ENCODE measurements around the gene TMEM184A. TPM values are rescaled to one million over a fixed set of nuclear protein-coding genes. Genes with fewer than 3 reads are reported as not detected.

TMEM184A gene
- total RNA-seq (2021; fragmentation: NEBNext Ultra II Directional; extraction: Animal tissue kit (Norgen Biotek cat#: 25700)) (1.5 and 1.8 TPM in 2 replicates), polyA plus RNA-seq (2011; rRNA removed) (2.1 and 3.0 TPM in 2 replicates), polyA minus RNA-seq (2011; rRNA and poly(A)+ RNA removed) (1.5 and 2.9 TPM in 2 replicates)
- polyA plus RNA-seq (2011; cell fraction: cytosol; rRNA removed), result 2.0 TPM
- polyA plus RNA-seq (2011; cell fraction: nucleus; rRNA removed), result 11.1 TPM
- 1.0 to 1.7 TPM (median 1.3 TPM) in 4 replicates for polyA plus RNA-seq (2012, experiment 1 of 2)
- polyA plus RNA-seq (2012, experiment 2 of 2), result 0.89 TPM
- polyA plus RNA-seq (2013, experiment 1 of 2), result 1.6 TPM
- 1.3 TPM for polyA plus RNA-seq (2013, experiment 2 of 2)
- polyA minus RNA-seq (2011; cell fraction: cytosol; rRNA and poly(A)+ RNA removed), result 2.5 TPM
- polyA minus RNA-seq (2011; cell fraction: nucleus; rRNA and poly(A)+ RNA removed), result 5.4 TPM
- long read RNA-seq, experiment 1, result 0 reads
- long read RNA-seq, experiment 2, result 0 reads

DNA sequence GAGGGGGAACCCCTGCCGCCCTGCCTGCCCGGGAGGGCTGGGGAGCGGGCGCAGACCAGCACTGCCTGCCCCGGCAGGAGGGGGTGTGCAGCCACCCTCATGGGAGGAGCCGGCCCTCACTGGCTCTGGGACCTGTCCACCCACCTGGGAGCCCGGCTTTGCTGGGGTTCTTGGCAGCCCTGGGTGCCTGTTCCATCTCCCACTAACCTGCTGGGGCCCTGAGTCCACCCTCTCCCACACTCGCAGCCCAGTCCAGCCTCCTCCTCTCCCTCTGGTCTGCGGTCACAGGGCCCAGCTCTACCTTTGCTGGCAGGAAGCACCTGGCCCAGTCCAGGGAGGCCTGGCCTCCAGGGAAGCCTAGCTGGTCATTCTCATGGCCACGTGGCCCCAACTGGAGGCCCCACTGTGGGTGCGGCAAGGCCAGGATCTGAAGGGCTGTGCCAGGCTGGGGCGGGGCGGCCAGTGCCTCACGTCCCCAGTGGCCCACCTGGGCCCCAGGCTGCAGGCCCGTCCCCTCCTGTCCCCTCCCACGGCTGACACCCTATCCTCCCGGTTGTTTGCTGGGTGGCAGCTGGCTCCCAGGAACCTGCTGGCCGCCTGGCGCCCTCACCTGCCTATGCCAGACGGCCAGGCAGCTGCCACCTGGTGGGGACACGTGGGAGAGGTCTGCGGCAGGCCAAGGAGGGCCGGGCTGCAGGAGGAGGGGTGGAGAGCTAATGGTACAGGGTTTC, at the start of gene TMEM184A:
TSS of gene TMEM184A (minus strand) at position 393 of the 731 bp plus-strand sequence. CDS start 721 bp downstream, outside the sequence.
- H3K23ac ChIP-seq (ENCODE audit: insufficient read length), result no peak within 1 kb of the TSS
- H2BK20ac ChIP-seq (ENCODE audit: low read length), result peak within 1 kb of the TSS; percentile 80; the same call in 1 of the 2 replicates
- H4K20me1 ChIP-seq (replicated peaks in 1 of 2; ENCODE audit: control insufficient read depth in 1 of 2, insufficient read depth in 2 of 2, low read length in 2 of 2), result no peaks in the 10 kb centered on the region
- peak within 1 kb of the TSS; percentile 91; the same call in 1 of the 2 replicates for H2BK5ac ChIP-seq (ENCODE audit: low read depth, low read length)
- FAIRE-seq, result no peak
- peak within 1 kb of the TSS; percentile 25 for H3K56ac ChIP-seq (replicated peaks; ENCODE audit: insufficient read length, low read depth, low read length)
- no peak within 1 kb of the TSS for H3K14ac ChIP-seq (ENCODE audit: insufficient read length)
- peak within 1 kb of the TSS; percentile 84; the same call in 1 of the 2 replicates for H2BK12ac ChIP-seq (ENCODE audit: low read depth, low read length)
- no peaks in the 10 kb centered on the region for H3K9me3 ChIP-seq (ENCODE audit: insufficient read depth in 2 of 2, low read depth in 1 of 2, low read length in 1 of 2)
- H3K79me1 ChIP-seq (ENCODE audit: low read depth, low read length), result no peaks in the 10 kb centered on the region
- H3K4ac ChIP-seq (replicated peaks; ENCODE audit: insufficient read length, low read depth, low read length), result peak within 1 kb of the TSS; percentile 87
- peaks cover 0 to 14% (median 10%) of the 10 kb centered on the region in 4 experiments; a peak in 6 of 7 replicates for H3K4me1 ChIP-seq (replicated peaks in 1 of 4; ENCODE audit: control insufficient read depth in 3 of 4, insufficient read depth in 4 of 4, low read length in 3 of 4)
- H3K23me2 ChIP-seq (ENCODE audit: low read depth, low read length), result no peaks in the 10 kb centered on the region
- H3K27me3 ChIP-seq (replicated peaks in 1 of 4; ENCODE audit: control insufficient read depth in 3 of 4, extremely low read depth in 1 of 4, insufficient read depth in 3 of 4, low read length in 3 of 4), result no peaks in the 10 kb centered on the region
- H2BK120ac ChIP-seq (replicated peaks; ENCODE audit: low read depth, low read length), result peak within 1 kb of the TSS; percentile 96
- peak within 1 kb of the TSS; percentile 45; the same call in 1 of the 2 replicates for H2AK5ac ChIP-seq (ENCODE audit: low read depth, low read length)
- ChIA-PET POLR2A (ENCODE audit: partially characterized antibody) (interaction anchor here (0.7 to 1.8 kb wide), 8 partner anchors 8 to 90 kb away, joined by 3 to 5 read pairs (median 3); no protein-coding TSS in a partner anchor), CTCF (ENCODE audit: partially characterized antibody) (interaction anchor here (0.7 to 3.5 kb wide), 25 partner anchors 9 to 485 kb away, joined by 3 to 15 read pairs (median 4); partner anchors contain the start of gene ELFN1)
- H4K8ac ChIP-seq (ENCODE audit: extremely low read depth, insufficient read depth, low read length), result peak within 1 kb of the TSS; percentile 89
- DNase-seq (ENCODE audit: low read depth in 1 of 2, low spot score in 2 of 2), result peak in 1 of 2 experiments; percentile 79
- H4K5ac ChIP-seq (ENCODE audit: insufficient read length, low read depth, low read length), result peak within 1 kb of the TSS; percentile 71
- peak within 1 kb of the TSS in 1 of 2 experiments; percentile 43; a peak in 2 of 4 replicates for H3K4me2 ChIP-seq (ENCODE audit: insufficient read depth in 1 of 2, low read depth in 2 of 2, low read length in 2 of 2)
- H3K36me3 ChIP-seq (ENCODE audit: control insufficient read depth in 2 of 4, insufficient read depth in 4 of 4, low read length in 3 of 4), result no peaks in the 10 kb centered on the region
- no peak within 1 kb of the TSS for H3K27ac ChIP-seq (ENCODE audit: low read depth, low read length)
- 61% methylated on average over 18 of the region's 23 CpGs; no CpG with 5 or more reads in 1 of the 2 experiments for WGBS, 2 experiments (ENCODE audit: extremely low coverage in 1 of 2, insufficient coverage in 1 of 2, insufficient read length in 1 of 2, insufficient replicate concordance in 2 of 2, low coverage in 1 of 2, low lambda C conversion rate in 2 of 2, missing lambda C conversion rate in 1 of 2)
- peak within 1 kb of the TSS; percentile 90 for H3K18ac ChIP-seq (ENCODE audit: extremely low read depth, low read length)
- no peak within 1 kb of the TSS for H2AFZ ChIP-seq (ENCODE audit: low read length)
- peak within 1 kb of the TSS; percentile 96 for H4K91ac ChIP-seq (replicated peaks; ENCODE audit: insufficient read length, low read length)
- H3K79me2 ChIP-seq (ENCODE audit: control insufficient read depth in 1 of 2, insufficient read depth in 2 of 2, low read length in 2 of 2), result no peaks in the 10 kb centered on the region
- H3K4me3 ChIP-seq (ENCODE audit: extremely low read depth in 1 of 4, insufficient read depth in 2 of 4, low read depth in 3 of 4, low read length in 4 of 4), result no peak within 1 kb of the TSS
- peak within 1 kb of the TSS; percentile 99; the same call in 1 of the 2 replicates for H2BK15ac ChIP-seq (ENCODE audit: low read length)
- no peak within 1 kb of the TSS; a peak in 1 of 7 replicates for H3K9ac ChIP-seq (replicated peaks in 1 of 4; ENCODE audit: extremely low read depth in 1 of 4, low read depth in 3 of 4, low read length in 3 of 4)
- no peak for TF ChIP-seq SP4 (IDR thresholded peaks at IDR 0.05; ENCODE audit: low read length)
- no peak for TF ChIP-seq CEBPB (IDR thresholded peaks at IDR 0.05; ENCODE audit: low read depth, low read length)
- TF ChIP-seq ZNF274 (IDR thresholded peaks at IDR 0.05; ENCODE audit: borderline replicate concordance, extremely low read depth, low read length), result no peak
- TF ChIP-seq SIRT6 (IDR thresholded peaks at IDR 0.05; ENCODE audit: low read length), result no peak
- TF ChIP-seq RAD21 (IDR thresholded peaks at IDR 0.05 in 1 of 2, conservative IDR thresholded peaks at IDR 0.05 in 1 of 2; ENCODE audit: low read depth in 2 of 2, low read length in 2 of 2), result peak; percentile 43 to 70
- TF ChIP-seq BRCA1 (IDR thresholded peaks at IDR 0.05; ENCODE audit: low read depth, low read length), result no peak
- TF ChIP-seq, protein P1, sequence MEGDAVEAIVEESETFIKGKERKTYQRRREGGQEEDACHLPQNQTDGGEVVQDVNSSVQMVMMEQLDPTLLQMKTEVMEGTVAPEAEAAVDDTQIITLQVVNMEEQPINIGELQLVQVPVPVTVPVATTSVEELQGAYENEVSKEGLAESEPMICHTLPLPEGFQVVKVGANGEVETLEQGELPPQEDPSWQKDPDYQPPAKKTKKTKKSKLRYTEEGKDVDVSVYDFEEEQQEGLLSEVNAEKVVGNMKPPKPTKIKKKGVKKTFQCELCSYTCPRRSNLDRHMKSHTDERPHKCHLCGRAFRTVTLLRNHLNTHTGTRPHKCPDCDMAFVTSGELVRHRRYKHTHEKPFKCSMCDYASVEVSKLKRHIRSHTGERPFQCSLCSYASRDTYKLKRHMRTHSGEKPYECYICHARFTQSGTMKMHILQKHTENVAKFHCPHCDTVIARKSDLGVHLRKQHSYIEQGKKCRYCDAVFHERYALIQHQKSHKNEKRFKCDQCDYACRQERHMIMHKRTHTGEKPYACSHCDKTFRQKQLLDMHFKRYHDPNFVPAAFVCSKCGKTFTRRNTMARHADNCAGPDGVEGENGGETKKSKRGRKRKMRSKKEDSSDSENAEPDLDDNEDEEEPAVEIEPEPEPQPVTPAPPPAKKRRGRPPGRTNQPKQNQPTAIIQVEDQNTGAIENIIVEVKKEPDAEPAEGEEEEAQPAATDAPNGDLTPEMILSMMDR (IDR thresholded peaks at IDR 0.05; ENCODE audit: control extremely low read depth in 1 of 3, insufficient read depth in 1 of 3, low read depth in 1 of 3, low read length in 3 of 3), result peak in 2 of 3 experiments; percentile 74 to 95; a peak in 3 of 4 replicates
